GM21825 (cell line): ENCODE data around the gene CSTF2T.

Experiments used
- ATAC-seq: cut with Tn5 transposase; IDR thresholded peaks from one replicate; pipeline ENCODE4 v1.9.1; 2021; ENCODE audit warnings: mild to moderate bottlenecking, moderate library complexity; ENCODE audit not compliant: unreplicated experiment

The CSTF2T gene, protein sequence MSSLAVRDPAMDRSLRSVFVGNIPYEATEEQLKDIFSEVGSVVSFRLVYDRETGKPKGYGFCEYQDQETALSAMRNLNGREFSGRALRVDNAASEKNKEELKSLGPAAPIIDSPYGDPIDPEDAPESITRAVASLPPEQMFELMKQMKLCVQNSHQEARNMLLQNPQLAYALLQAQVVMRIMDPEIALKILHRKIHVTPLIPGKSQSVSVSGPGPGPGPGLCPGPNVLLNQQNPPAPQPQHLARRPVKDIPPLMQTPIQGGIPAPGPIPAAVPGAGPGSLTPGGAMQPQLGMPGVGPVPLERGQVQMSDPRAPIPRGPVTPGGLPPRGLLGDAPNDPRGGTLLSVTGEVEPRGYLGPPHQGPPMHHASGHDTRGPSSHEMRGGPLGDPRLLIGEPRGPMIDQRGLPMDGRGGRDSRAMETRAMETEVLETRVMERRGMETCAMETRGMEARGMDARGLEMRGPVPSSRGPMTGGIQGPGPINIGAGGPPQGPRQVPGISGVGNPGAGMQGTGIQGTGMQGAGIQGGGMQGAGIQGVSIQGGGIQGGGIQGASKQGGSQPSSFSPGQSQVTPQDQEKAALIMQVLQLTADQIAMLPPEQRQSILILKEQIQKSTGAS

GRCh38 chr10:51699475-51700227 is at the start of gene CSTF2T:
Gene CSTF2T, minus strand, starts transcription at chr10:51699595. Its CDS starts 46 bp downstream, at chr10:51699549.
- ATAC-seq = peak; percentile 92

- no peak for ATAC-seq
Measured at GRCh38 chr10:51748959-51749358, 49.6 kb upstream of the CSTF2T start.

GRCh38 chr10:51747216-51747615 is 47.8 kb upstream of the CSTF2T start:
- no peak for ATAC-seq

DNA sequence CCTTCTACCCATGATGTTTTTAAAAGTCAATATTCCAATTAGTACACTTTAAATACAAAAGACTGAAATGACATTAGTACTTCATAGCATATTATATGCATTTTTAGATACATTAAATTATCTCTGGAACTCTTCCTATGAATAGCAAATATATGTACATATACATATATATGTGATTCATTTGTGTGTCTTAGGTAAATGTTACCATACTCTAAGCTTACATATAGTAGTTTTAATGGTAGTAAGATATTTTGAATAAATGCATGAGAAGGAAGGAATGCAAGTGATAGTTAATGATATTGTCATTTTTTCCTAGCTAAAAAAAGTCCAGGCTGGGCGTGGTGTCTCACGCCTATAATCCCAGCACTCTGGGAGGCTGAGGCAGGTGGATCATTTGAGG is 46.0 kb upstream of the CSTF2T start:
- no peak for ATAC-seq

DNA sequence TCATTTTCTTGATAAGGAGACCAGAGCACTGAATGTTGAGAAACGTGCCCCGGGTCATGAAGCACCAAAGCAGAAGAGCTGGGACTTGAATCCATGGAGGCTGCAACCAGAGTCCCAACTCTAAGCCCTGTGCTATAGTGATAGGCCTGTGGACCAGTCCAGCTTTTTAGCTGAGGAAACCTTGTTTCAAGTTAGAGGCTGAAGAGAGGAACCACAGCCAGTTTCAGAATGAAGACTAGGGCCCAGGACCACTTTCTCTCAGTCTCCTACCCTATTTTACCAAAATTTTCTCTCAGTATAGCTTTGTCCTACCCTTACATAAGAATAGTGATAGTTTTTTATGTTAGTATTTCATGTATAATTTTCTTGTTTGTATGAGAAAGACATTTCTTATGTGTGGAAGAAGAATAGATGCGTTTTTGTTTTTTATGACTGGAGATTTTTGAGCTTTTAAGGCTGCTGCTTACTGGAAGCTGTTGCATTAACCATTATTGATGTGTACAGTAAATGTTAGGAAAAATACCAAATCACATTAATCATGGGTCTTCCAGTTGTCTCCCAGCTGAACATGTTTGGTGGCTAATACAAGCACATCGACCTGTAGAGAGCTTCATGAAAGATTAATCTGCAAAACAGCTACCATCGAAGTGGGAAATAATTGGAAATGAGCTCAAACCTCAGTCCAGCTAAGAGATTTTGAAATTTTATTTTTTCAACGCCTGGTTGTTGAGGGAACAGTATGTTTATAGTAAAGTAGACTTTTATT is 45.0 kb upstream of the CSTF2T start:
- no peak for ATAC-seq

- peak; percentile 94 for ATAC-seq
Measured at GRCh38 chr10:51743146-51743545, 43.8 kb upstream of the CSTF2T start.

DNA sequence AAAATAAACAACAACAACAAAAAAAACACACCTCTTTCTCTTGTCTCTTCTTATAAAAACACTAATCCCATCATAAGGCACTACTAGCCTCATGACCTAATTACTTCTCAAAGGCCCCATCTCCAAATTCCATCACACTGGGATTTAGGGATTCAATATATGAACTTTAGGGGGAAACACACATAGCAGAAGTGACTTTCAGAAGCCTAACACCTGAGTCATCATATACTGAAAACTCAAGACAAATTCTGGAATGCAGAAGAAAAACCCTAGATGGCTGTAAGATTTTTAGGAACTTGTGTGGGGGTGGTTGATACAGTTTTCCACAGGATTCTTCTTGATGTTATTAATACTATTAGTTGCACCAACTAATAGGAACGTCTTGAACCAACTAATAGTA is 33.7 kb upstream of the CSTF2T start:
- no peak for ATAC-seq

- ATAC-seq = no peak
Measured at GRCh38 chr10:51729822-51730555, 30.6 kb upstream of the CSTF2T start.

DNA sequence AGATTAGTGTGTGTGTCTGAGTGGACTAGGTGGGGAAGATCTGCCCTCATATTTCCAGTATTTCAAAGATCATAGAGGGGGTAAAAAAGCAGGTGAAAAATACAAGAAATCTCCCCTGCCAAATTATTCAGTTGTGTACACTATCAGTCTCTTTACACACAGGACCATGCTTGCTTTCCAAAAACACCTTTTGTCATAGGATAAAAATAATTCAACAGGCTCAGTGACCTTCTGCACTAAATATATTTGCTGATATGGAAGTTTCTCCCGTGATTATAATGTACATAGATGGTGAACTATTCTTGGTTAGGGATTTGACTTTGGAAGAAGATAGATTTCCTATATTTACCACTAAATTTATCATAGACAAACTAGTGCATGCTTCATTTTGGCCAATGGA is 24.6 kb upstream of the CSTF2T start:
- no peak for ATAC-seq

DNA sequence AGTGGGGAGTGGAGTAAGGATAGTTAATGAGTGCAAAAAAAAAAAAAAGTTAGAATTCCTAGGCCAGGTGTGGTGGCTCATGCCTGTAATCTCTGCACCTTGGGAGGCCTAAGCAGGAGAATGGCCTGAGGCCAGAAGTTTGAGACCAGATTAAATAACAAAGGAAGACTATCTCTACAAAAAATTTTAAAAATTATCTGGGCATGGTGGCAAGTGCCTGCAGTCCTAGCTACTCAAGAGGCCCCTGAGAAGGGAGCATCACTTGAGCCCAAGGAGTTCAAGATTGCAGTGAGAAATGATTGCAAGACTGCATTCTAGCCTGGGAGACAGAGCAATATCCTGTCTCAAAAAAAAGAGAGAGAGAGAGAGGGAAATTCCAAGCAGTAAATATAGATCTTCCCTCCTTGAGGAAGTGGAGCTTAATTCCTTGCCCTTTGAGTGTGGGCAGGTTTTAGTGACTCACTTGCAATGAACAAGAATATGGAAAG is 19.5 kb upstream of the CSTF2T start:
- ATAC-seq = no peak

GRCh38 chr10:51716981-51717380 is 17.6 kb upstream of the CSTF2T start:
- no peak for ATAC-seq

- no peak for ATAC-seq
Measured at GRCh38 chr10:51711519-51711891, 12.1 kb upstream of the CSTF2T start.

DNA sequence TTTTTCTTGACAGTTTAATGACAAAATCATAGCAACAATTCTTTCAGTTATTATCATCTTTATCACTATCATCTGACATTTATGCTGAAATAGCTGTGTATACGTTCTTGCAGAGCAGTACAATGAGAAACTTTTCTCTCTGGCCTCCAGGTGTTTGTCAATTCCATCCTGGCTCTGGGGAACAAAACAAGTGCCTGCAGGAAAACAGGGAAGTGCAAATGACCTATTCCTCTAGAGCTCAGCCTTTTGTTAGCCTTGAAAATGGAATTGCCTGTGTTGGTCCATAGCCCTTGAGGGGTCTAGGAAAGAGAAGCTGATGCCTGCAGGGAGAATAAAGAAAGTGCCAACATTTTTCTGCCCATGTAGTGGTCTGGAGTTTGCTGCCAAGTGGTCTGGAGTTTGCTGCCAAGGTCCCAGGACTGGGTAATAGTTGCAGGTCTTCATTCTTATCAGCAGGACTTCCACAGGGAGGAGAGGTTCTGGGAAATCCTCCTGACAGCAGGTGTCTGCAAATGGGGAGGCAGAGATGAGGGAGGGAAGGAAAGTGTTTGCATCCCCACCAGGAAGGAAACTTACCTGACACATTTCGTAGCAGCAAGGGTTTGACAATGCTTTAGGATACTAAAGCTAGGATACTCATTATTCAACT is 10.1 kb upstream of the CSTF2T start:
- no peak for ATAC-seq

DNA sequence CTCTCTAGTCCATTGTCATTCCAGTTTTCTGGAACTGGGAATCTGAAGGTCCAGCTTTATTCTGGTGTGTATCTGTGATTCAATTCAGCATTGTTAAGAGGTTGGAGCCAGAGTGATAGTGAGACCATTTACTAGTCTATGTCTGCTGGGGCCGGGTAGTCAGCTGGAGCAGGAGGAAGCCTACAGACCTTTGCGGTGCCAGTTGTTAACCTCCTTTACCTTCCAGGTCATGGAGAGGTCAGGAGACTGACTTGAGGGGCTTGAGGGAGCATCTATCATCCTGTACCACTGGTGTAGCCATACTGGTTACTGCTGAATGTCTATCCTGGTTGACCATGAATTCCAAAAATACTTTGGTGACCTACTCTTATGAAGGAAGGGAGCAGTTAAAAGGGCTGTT is 9.2 kb upstream of the CSTF2T start:
- no peak for ATAC-seq

DNA sequence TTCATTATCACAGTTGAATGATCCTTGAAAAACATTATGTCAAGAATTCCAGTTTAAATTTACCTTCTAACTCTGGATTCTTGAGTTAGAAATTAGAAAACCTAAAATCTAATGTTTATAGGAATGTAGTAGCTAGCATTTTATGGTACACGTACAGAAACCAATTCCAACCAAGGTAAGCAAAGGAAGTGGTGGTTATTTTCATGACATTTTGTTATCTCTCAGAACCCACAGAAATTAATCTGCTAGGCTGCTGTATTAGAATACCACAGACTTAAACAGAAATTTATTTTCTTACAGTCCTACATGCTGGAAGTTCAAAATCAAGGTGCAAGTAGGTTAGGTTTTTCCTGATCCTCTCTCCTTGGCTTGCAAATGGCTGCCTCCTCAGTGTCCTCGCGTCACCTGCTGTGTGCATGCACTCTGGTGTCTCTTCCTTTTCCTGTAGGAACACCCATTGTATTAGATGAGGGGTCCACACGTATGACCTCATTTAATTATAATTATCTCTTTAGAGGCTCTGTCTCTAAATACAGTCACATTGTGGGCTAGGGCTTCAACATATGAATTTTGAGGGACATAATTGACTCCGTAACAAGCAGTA is 8.5 kb upstream of the CSTF2T start:
- no peak for ATAC-seq

DNA sequence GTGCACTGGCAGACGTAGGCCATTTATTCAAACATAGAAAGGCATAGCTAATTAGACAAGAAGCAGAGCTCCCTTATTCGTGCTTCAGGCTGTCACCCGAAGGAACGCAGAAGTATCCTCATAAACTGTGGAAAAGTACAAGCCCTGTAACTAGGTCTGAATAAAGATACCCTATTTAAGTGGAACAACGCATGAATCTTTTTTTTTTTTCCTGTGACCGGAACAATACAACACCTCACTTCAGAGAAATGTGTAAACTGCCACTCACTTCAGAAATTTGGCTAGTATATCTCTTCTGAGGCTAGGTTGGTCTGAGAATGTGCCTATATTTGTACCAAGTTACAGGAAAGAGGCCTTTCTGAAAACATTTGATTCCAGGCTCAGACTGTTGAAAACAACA is 8.0 kb upstream of the CSTF2T start:
- no peak for ATAC-seq

DNA sequence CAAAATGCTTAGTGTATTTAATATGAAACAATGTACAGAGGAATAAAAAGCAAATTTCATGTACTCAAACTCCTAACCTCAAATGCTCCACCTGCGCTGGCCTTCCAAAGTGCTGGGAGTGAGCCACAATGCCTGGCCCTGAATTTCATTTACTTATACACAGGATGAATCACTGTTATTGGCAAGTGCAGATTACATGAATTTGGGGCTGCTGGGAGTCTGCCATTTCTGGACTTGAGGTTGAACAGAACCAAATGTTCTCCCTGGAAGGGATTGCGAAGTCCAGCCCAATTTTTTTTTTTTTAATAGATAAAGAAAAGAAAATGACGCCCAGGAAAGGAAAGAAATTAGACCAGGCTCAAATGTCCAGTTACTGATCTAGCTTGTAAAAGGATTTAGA is 6.8 kb upstream of the CSTF2T start:
- ATAC-seq = no peak

GRCh38 chr10:51705774-51706173 is 6.4 kb upstream of the CSTF2T start:
- no peak for ATAC-seq

- ATAC-seq = no peak
Measured at GRCh38 chr10:51700228-51700817, 928 bp upstream of the CSTF2T start.
